Sigmoid colon (tissue), 4 donors: Measurements from ENCODE around the gene IL19.

ENCODE experiments used
- CTCF ChIP-seq, 4 experiments: fragments of 450-650 bp in 3 of 4; fragments of 200-600 bp in 1 of 4; IDR thresholded peaks; one replicate each; pipeline ENCODE4 v1.5.1; 2016 to 2019; ENCODE audit warnings: antibody characterized with exemption in 4 of 4, mild to moderate bottlenecking in 3 of 4, moderate library complexity in 2 of 4
- EP300 ChIP-seq, 4 donors: sonication (generic); formaldehyde crosslinking; IDR thresholded peaks; one replicate each; pipeline ENCODE4 v1.6.1; 2017; ENCODE audit warnings: antibody characterized with exemption in 4 of 4
- POLR2A ChIP-seq, 2 donors: fragments of 450-650 bp; IDR thresholded peaks; one replicate each; pipeline ENCODE4 v1.6.1; 2016; ENCODE audit warnings: antibody characterized with exemption in 2 of 2, mild to moderate bottlenecking in 2 of 2, moderate library complexity in 2 of 2
- POLR2AphosphoS5 ChIP-seq, 4 donors: sonication (generic); formaldehyde crosslinking; IDR thresholded peaks; one replicate each; pipeline ENCODE4 v1.6.1; 2017; ENCODE audit warnings: antibody characterized with exemption in 4 of 4

- TF ChIP-seq POLR2AphosphoS5 (IDR thresholded peaks at IDR 0.05) (peak in 3 of 4 donors; percentile 78 to 88 (median 84)), CTCF (IDR thresholded peaks at IDR 0.05) (no peak), EP300 (IDR thresholded peaks at IDR 0.05) (peak in 3 of 4 donors; percentile 28 to 76 (median 66)), POLR2A (IDR thresholded peaks at IDR 0.05) (no peak)
Observed at GRCh38 chr1:206872139-206872538, 101.6 kb downstream of the IL19 start.
